Activated naive CD4-positive, alpha-beta T cell treated with anti-CD3 and anti-CD28 coated beads for 36 hours (primary cell): ENCODE measurements around the gene AMBP. TPM values are rescaled to one million over a fixed set of nuclear protein-coding genes. Genes with fewer than 3 reads are reported as not detected.

Experiments
- CTCF ChIA-PET: fragments of 350-600 bp; sonication (Branson Sonifier 250); formaldehyde crosslinking; loops from one replicate; lab custom pipeline; 2021; ENCODE audit warnings: antibody characterized with exemption; lab: Charles Lee
- DNase-seq: peaks from one replicate; pipeline ENCODE4 v3.0.0-alpha.2; 2020
- H3K27ac Mint-ChIP-seq: one replicate; pipeline ENCODE4 v1.8.0; 2021; ENCODE audit warnings: mild to moderate bottlenecking, mixed read lengths
- H3K27me3 Mint-ChIP-seq: one replicate; pipeline ENCODE4 v1.8.0; 2021; ENCODE audit warnings: low read depth, mixed read lengths
- H3K36me3 Mint-ChIP-seq: one replicate; pipeline ENCODE4 v1.8.0; 2021; ENCODE audit warnings: low read depth, mixed read lengths
- H3K4me1 Mint-ChIP-seq: one replicate; pipeline ENCODE4 v1.8.0; 2021; ENCODE audit warnings: low read depth, mixed read lengths
- H3K4me3 Mint-ChIP-seq: one replicate; pipeline ENCODE4 v1.8.0; 2021; ENCODE audit warnings: mild to moderate bottlenecking, moderate library complexity, mixed read lengths
- H3K9me3 Mint-ChIP-seq: one replicate; pipeline ENCODE4 v1.8.0; 2021; ENCODE audit warnings: mixed read lengths
- intact Hi-C: fragments of 100-400 bp; cut with micrococcal nuclease; formaldehyde crosslinking; loops from one replicate; pipeline ENCODE4 v1.15.1; 2023
- total RNA-seq, 2 experiments: library from RNA; stranded (reverse); gene quantifications; one replicate each; pipeline ENCODE4 v1.2.3, GENCODE V29; 2021

Gene AMBP
- total RNA-seq, 2 experiments from 2014 or later: not detected

GRCh38 chr9:114012126-114012525 lies 66.0 kb downstream of the AMBP start:
- H3K27me3 Mint-ChIP-seq: no peaks in the 10 kb centered on the region
- CTCF ChIA-PET: no interaction called here
- no peak overlapping the region for H3K27ac Mint-ChIP-seq
- H3K4me3 Mint-ChIP-seq: no peak overlapping the region
- no peak for DNase-seq
- no peaks in the 10 kb centered on the region for H3K36me3 Mint-ChIP-seq
- H3K9me3 Mint-ChIP-seq: peaks cover 7% of the 10 kb centered on the region
- intact Hi-C loops: no loop called here
- H3K4me1 Mint-ChIP-seq: no peaks in the 10 kb centered on the region

- H3K4me1 Mint-ChIP-seq: no peaks in the 10 kb centered on the region
- CTCF ChIA-PET: interaction anchor here (0.6 kb wide), 1 partner anchor 46 kb away, joined by 4 read pairs; no protein-coding TSS in a partner anchor
These were observed 66.8 kb downstream of the AMBP start for GRCh38 chr9:114011313-114011712.

More at GRCh38 chr9:114011313-114011712, 66.8 kb downstream of the AMBP start:
- Mint-ChIP-seq H3K9me3 (peaks cover 7% of the 10 kb centered on the region), H3K27me3 (no peaks in the 10 kb centered on the region), H3K27ac (no peak overlapping the region), H3K36me3 (no peaks in the 10 kb centered on the region), H3K4me3 (no peak overlapping the region)
- intact Hi-C loops: no loop called here
- no peak for DNase-seq

Other genes starting within 250 kb of the AMBP start
- under 1 TPM; 0.02 to 0.10 TPM for gene ZNF618, start 202.0 kb downstream of the AMBP start, total RNA-seq
- not detected for gene KIF12, start 21.0 kb upstream of the AMBP start, total RNA-seq
- 10 to 100 TPM in 1 of 2 experiments, 1 to 10 TPM in 1; 7.0 to 10.6 TPM for gene COL27A1, start 77.2 kb upstream of the AMBP start, total RNA-seq
- not detected for gene ORM1, start 244.8 kb upstream of the AMBP start, total RNA-seq